Subcutaneous adipose tissue (tissue), 4 donors: ENCODE measurements around the gene SRBD1. TPM values are rescaled to one million over a fixed set of nuclear protein-coding genes. Genes with fewer than 3 reads are reported as not detected.

Experiments used
- total RNA-seq, 4 donors: library from RNA; depleted of rRNA; stranded (reverse); fragments of >200 nt; gene quantifications; one replicate each; pipeline ENCODE4 v1.1.0, GENCODE V29; 2016
- TF ChIP-seq, protein P1 (sequence below): fragments of 450-650 bp; IDR thresholded peaks from one replicate; pipeline ENCODE4 v1.5.1; 2016; ENCODE audit warnings: low read depth, mild to moderate bottlenecking, control low read depth, antibody characterized with exemption, moderate library complexity

SRBD1 gene
- total RNA-seq, 4 donors from 2014 or later = 20.3 to 28.0 (median 23.5) TPM

DNA sequence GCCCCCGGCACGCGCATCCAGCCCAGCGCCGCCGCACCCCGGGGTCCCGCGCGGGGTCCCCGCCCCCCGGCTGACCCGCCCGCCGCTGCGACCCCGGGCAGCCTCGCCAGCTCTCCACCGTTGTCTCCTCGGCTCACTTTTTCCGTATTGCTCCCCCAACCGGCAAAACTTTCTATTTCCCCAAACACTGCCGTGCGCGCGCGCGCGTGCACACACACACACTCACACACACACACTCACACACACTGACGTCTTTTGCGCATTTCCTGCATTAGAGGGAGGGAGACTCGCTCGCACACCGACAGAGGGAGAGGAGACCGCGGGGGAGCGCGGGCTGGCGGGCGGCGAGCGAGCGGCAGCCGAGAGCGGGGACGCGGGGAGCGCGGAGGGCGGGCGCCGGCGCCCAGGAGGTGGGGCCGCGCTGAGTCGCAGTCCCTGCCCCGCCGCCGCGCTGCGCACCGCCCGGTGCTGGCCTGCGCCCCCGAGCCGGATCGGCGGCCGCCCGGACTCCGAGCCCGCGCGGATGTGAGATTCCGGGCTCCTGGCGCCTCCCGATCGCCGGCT is 39.9 kb upstream of the SRBD1 start:
- TF ChIP-seq, protein P1, sequence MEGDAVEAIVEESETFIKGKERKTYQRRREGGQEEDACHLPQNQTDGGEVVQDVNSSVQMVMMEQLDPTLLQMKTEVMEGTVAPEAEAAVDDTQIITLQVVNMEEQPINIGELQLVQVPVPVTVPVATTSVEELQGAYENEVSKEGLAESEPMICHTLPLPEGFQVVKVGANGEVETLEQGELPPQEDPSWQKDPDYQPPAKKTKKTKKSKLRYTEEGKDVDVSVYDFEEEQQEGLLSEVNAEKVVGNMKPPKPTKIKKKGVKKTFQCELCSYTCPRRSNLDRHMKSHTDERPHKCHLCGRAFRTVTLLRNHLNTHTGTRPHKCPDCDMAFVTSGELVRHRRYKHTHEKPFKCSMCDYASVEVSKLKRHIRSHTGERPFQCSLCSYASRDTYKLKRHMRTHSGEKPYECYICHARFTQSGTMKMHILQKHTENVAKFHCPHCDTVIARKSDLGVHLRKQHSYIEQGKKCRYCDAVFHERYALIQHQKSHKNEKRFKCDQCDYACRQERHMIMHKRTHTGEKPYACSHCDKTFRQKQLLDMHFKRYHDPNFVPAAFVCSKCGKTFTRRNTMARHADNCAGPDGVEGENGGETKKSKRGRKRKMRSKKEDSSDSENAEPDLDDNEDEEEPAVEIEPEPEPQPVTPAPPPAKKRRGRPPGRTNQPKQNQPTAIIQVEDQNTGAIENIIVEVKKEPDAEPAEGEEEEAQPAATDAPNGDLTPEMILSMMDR = no peak

DNA sequence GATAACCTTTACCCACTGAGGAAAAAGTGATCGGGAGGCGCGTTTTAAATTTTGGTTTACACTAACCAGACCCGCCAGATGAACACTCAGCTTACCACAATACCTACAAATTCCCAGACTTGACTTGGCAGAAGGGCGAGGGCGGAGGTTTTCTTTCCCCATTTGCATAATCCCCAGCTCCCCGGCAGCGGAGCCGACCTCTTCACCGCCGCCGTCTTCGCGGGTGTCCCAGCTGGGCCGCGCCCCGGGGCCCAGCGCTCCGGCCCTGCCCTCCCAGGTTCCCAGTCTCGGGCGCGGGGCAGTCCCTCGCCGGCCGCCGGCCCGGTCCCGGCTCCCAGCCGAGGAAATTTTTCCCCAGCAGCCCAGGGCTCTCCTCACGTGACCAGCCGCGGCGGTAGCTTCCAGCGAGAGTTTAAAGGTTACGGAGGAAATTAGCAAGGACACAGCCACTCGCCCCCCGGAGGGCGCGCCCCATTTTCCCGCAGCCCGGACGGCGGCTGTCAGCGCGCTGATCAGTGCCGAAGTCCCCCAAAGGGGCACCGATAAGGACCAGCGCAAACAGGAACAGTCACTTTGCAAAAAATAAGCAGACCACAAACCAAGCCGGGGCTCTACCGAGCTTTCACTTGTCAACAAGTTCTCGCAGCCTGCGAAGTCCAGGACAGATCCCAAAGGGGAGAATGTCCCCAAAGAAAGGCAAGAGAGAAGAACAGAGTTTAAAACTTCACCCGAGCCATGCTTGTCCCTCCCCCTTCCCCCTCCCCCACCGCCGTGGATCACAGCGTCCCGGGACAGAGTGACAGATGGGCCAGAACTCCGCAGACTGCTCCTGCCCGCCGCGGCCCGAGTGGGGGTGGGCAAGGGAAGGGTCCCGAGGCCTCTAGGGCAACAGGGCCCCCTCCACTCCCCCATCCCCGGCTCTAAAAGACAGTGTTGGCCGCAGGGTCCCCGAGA is 39.1 kb upstream of the SRBD1 start:
- TF ChIP-seq, protein P1 = no peak

DNA sequence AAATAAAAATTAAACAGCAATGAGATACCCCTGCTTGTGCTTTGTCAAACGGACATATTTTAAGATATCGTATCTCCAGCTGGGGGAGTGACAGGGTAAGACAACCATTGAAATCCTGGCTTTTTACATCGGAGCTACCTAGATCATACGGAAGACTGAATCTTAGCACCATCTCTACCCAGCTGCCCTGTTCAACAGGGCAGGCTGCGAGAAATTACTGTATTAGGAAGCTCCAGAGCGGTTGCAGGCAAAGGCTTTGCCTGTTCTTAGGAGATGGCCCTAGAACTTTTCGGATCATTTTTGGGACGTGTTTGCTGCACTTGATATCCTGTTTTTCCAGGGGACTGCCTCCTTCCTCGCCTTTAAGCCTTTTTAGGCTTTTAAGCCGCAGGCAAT is 38.4 kb upstream of the SRBD1 start:
- TF ChIP-seq, protein P1 = no peak

DNA sequence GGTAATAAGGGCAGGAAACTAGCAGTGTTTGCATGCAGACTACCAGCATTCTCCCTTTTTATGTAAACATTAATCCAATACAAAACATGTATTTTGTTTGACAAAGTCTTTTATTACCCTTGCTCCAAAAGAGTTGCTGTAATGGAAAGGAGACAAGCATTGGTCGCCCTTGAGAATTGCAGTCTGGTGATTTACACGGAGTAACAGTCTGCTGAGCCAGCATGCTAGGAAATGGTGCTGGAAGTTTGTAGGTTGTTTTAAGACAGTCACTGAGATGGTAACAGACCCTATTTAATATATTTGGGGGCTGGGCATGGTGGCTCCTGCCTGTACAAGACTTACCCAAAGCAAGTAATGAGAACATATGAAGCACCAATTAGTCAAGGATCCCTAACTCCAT is 37.6 kb upstream of the SRBD1 start:
- TF ChIP-seq, protein P1 = no peak

DNA sequence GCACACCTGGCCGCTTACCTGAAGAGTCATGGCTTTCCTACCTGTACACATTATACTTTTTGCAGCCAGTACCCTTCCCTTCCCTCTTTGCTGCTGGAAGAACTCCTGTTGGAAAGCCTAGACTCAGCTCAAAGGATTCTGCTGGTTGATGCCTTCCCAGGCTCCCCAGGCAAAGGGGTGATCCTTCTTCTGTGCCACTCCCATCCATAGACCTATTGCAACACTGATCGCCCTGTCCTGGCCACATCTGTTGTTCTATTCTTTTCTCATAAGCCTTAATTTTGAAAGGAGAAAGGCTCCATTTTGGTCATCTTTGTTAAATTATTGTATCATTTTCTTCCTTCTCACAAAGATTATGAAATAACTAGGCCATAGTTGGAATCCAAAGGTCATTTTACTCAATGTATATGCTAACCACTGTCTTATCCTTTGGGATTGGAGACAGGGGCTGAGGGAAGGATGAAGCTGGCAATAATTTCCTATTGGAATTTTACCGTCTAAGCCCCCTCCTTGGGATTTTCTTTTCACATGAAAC is 37.0 kb upstream of the SRBD1 start:
- TF ChIP-seq, protein P1 = no peak

DNA sequence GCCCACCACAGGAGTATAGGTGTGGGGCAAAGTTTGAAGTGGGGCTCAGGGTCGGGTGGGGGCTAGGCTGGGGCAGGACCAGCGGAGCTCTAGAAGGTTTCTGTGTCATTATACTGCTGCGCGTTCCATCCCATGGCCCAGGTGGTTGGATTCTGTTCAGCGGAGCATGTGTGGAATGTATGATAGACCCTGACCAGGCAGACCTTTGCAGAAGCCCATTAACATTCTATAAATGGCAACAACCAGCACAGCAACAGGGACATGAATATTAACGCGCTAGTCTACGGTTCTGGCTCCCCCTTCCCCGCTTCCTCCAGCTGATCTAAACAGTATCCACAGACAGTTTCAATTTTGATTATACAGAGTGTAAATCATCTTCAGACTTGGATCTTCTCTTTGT is 36.3 kb upstream of the SRBD1 start:
- TF ChIP-seq, protein P1 = no peak

DNA sequence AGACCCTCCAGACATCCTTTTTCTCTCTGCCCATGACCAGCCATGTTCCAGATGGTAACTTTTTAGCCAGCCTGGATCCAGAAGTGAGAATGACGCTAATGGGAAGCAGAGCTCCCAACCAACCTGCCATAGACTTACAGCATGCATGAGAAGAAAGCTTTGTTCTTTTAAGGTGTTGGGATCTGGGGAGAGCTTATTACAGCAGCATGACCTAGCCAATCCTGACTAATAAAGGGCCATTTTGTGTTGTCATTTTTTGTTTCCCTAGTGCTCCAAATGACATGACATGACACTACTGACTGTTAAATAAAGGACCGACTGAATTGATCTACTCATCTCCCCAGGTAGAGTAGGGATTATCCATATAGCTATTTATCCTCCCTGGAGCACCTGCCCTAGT is 35.2 kb upstream of the SRBD1 start:
- TF ChIP-seq, protein P1 = no peak
